HG03039 (cell line): Measurements from ENCODE around the gene SHFL.

Source experiments
- ATAC-seq: cut with Tn5 transposase; IDR thresholded peaks from one replicate; pipeline ENCODE4 v1.9.1; 2021; ENCODE audit warnings: mild to moderate bottlenecking, moderate library complexity; ENCODE audit not compliant: unreplicated experiment

The SHFL gene

GRCh38 chr19:10126213-10126639, 40.1 kb downstream of the SHFL start:
- no peak for ATAC-seq

- ATAC-seq: no peak
Observed at GRCh38 chr19:10132905-10133304, 46.8 kb downstream of the SHFL start.

DNA sequence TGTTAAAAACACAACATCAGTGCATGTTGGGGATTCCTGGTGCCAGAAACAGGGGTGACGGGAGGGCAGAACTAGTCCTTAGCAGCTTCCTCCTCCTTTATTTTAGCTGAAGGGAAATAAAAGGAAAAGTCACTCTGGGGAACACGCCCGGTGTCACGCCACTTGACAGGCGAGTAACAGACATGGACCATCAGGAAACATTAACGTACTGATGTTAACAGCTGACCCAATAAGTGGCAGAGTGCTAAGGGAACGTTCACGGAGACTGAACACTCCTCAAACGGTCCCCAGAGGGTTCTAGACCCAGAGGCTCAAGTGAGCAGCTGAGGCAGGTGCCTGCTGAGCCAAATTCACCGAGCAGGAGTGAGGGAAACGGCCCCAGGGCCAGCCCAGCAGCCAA, 47.5 kb downstream of the SHFL start:
- ATAC-seq: no peak

- no peak for ATAC-seq
Observed at GRCh38 chr19:10134040-10134439, 47.9 kb downstream of the SHFL start.

DNA sequence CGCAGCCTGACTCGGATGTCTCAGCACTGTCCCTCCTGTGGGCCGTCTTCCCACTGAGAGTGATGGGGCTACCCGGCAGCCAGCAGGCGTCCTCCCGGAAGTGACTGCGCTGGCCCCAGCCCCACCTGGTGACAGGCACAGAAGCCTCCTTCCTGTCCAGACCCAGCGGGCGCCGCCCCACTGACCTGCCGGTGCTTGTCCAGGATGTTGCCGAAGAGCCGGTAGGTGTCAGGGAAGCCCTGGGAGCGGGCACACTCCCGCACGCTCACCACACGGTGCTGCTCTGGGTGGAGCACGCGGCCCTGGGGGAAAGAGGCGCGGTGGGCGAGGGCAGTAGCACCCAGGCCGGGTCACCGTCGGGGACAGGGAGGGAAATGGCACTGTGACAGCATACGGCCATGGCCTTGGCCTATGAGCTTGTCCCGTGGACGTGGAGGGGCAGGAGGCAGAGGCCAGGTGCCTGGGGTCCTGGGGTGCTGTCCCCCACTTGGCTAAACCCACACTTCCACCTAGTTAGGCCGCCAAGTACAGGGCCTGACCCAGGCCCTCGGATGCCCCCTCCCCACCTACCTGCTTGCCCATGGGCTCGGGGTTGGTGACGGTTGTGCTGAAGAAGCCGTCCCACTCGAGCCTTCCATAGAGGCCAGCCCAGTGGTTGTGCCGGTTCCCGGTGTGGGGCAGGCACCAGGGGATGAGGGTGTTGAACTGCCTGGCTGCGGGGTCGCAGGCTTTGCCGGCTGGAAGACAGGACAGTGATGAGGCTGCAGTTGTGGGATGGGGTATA, 49.6 kb downstream of the SHFL start:
- no peak for ATAC-seq

DNA sequence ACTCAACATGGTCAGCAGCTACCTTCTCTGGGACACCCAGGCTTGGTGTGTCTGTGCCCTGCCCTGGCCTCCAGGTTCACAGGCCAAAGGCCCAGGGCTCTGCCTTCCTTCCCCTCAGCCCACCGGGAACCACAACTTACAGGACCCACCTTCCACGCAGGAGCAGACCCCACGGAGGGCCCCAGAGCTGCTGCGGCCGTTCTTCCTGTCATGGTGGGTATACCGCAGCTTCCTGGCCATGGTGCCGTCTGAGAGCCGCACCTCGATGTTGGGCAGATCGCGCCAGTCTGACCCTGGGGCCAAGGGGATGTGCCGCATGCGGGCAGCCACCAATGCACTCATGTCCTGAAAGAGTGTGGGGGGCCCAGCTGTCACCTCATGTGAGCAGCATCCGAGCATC, 50.8 kb downstream of the SHFL start:
- no peak for ATAC-seq

DNA sequence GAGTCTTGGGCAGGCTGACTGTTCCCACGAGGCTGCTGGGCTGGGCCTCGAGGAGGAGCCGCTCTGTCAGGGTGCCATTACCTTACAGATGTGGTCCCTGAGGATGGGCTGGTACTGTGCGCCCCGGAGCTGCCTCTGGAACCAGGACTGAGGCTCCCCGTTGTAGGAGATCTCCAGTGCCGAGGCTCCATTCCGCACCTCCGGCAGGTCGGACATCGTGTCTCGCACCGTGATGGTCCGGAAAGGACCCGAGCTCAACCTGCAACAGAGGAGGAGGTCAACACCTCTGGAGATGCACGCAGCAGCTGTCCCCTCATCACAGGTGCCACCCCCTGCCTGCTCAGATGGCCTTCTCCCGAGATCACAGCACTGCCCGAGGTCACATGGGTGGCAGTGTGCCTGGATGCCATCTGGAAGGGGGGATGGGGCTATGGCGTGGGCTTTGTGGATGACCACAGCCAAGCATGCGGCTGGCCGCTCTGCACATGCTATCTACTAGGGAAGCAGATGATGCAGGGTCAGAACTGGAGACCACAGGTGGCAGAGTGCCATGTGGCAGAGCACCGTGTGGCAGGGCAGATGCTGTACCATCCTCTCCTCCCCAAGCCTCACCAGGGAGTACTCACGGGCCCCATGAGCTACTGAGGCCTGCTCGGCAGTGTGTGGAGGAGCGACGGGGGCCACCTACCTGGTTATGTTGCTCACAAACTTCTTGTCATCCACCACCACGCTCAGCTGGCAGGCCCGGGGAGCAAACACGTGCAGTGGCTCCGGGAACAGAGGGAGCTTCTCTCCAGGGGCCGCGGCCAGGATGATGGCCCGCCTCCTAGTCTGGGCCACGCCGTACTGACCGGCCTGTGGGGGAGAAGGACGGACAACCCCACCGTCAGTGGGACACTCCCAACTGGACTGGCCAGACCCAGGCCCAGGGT, 51.9 kb downstream of the SHFL start:
- ATAC-seq: no peak

DNA sequence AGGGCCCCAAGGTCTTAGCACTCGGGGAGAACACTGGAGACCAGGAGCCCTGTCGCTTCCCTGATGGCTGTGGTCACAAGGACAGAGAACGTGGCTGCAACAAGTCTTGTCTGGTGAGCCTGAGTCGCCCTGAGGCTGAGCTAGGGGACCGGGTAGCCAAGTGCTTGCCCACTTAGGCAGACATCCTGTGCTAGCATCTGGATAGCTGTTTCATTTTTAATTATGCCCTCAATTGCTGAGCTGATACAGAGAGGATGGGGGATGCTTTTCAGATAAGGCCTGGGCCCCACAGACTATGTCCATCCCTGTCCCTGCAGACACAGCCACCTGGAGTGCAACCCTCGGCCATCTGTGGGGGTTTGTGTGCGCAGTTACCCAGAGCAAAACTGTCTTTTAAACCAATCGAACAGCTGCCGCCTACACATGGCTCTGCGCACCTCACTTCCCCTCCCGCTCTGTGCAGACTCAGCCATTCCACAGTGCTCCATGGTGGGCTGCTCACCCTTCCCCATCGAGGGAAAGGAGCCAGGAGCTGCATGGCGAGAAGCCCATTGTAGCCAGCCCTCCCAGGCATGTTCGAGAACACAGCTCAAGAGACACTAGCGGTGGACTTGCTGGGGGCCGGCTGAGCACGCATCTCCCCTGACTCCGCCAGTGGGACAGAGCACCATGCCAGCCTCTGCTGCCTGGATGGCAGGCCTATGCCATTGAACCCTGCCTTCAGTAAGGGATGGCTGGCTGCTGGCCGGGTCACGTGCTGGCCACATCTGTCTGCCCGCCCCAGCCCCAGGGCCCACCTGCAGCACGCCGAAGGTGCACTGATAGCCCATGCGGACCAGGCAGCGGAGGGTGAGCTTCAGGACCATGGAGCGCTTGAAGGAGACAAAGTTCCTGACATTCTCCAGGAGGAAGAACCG, 53.0 kb downstream of the SHFL start:
- no peak for ATAC-seq

DNA sequence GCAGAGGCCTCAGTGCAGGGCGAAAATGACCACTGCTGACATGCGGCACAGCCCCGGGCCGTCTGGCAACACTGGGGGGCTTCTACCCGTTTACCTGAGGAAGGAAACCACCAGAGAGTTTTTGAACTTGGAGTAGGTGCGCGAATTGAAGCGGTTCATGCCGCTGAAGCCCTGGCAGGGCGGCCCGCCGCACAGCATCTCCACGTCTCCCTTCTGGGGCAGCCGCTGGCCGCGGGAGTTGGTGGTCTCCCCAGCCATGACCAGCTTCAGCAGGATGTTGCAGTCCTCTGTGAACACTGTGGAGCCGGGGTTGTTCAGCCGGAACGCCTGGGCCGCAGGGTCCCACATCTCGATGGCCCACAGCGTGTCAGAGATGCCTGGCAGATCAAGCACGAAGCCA, 53.8 kb downstream of the SHFL start:
- no peak for ATAC-seq

GRCh38 chr19:10141479-10141878, 55.4 kb downstream of the SHFL start:
- no peak for ATAC-seq

DNA sequence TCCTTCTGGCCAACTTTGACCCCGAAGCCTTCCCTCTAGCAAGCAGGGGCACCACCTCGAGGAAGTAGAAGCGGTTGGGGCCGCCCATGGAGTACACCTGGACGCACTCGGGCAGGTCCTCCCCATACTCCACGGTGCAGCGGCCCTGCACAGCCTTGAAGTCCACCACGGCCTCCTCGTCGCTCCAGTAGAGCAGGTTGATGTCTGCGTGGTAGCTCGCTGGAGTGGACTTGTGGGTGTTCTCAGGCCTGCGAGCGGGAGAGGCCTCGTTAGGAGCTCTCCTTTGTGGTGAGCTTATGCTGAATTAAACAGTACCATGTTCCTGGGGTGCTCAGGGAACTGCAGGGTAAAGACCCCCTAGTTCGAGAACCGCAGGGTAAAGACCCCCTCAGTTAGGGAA, 55.9 kb downstream of the SHFL start:
- ATAC-seq: no peak
